Measurements from ENCODE around the gene HOXA3. TPM values are rescaled to one million over a fixed set of nuclear protein-coding genes. Genes with fewer than 3 reads are reported as not detected.

HOXA3 gene
- total RNA-seq, 3 donors from 2014 or later = 4.5 to 6.4 (median 4.6) TPM

GRCh38 chr7:27064159-27064558, 88.2 kb downstream of the HOXA3 start:
- Histone ChIP-seq H3K27me3 (no peaks in the 10 kb centered on the region), H3K4me3 (no peak overlapping the region), H3K36me3 (no peaks in the 10 kb centered on the region), H3K27ac (no peak overlapping the region), H3K4me1 (no peaks in the 10 kb centered on the region), H3K9me3 (no peaks in the 10 kb centered on the region)
- intact Hi-C loops (cut with DNase I; ENCODE audit: low total_unique reads) = no loop called here
- TF ChIP-seq POLR2AphosphoS5 (IDR thresholded peaks at IDR 0.05) = no peak
- TF ChIP-seq, protein P1, sequence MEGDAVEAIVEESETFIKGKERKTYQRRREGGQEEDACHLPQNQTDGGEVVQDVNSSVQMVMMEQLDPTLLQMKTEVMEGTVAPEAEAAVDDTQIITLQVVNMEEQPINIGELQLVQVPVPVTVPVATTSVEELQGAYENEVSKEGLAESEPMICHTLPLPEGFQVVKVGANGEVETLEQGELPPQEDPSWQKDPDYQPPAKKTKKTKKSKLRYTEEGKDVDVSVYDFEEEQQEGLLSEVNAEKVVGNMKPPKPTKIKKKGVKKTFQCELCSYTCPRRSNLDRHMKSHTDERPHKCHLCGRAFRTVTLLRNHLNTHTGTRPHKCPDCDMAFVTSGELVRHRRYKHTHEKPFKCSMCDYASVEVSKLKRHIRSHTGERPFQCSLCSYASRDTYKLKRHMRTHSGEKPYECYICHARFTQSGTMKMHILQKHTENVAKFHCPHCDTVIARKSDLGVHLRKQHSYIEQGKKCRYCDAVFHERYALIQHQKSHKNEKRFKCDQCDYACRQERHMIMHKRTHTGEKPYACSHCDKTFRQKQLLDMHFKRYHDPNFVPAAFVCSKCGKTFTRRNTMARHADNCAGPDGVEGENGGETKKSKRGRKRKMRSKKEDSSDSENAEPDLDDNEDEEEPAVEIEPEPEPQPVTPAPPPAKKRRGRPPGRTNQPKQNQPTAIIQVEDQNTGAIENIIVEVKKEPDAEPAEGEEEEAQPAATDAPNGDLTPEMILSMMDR (IDR thresholded peaks at IDR 0.05) = no peak
- TF ChIP-seq POLR2A (IDR thresholded peaks at IDR 0.05) = no peak
- DNase-seq (ENCODE audit: low spot score in 2 of 2) = no peak

DNA sequence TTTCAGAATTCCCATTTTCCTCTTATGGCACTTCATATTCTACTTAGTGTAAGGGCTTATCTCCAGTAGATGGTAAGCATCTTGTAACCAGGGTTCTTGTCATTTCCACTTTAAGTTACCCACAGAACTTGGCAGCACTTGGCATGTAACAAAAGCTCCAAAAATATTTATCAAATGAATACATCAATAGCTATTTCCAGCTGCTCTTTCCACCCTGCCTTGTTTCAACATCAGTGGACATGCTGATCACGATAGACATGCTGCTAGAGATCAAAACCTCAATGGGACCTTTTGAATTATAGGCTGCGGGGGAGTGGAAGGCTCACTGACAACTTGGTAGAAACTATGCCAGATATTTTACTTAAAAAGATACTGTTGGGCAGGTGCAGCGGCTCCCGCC, 89.4 kb downstream of the HOXA3 start:
- TF ChIP-seq POLR2A (IDR thresholded peaks at IDR 0.05) (no peak), POLR2AphosphoS5 (IDR thresholded peaks at IDR 0.05) (no peak)
- TF ChIP-seq, protein P1 (IDR thresholded peaks at IDR 0.05) = no peak
- Histone ChIP-seq H3K36me3 (no peaks in the 10 kb centered on the region), H3K9me3 (no peaks in the 10 kb centered on the region), H3K27me3 (no peaks in the 10 kb centered on the region), H3K4me1 (no peaks in the 10 kb centered on the region), H3K27ac (no peak overlapping the region), H3K4me3 (no peak overlapping the region)
- intact Hi-C loops (cut with DNase I; ENCODE audit: low total_unique reads) = no loop called here
- no peak for DNase-seq (ENCODE audit: low spot score in 2 of 2)

Other genes starting within 250 kb of the HOXA3 start
- under 1 TPM; 0.33 to 0.80 (median 0.44) TPM for gene HOXA1, start 56.6 kb downstream of the HOXA3 start, total RNA-seq
- 1 to 10 TPM in 2 of 3 donors, under 1 TPM in 1; 0.80 to 5.4 (median 1.3) TPM for gene HOXA2, start 49.9 kb downstream of the HOXA3 start, total RNA-seq
- gene HOXA4, start 21.8 kb downstream of the HOXA3 start, total RNA-seq = 1 to 10 TPM in 2 of 3 donors, under 1 TPM in 1; 0.80 to 2.8 (median 2.0) TPM
- 10 to 100 TPM; 11.5 to 48.7 (median 22.6) TPM for gene HOXA5, start 8.9 kb downstream of the HOXA3 start, total RNA-seq
- 10 to 100 TPM in 1 of 3 donors, 1 to 10 TPM in 2; 7.9 to 16.0 (median 9.0) TPM for gene HOXA6, start 4.8 kb downstream of the HOXA3 start, total RNA-seq
- 1 to 10 TPM; 4.6 to 8.8 (median 6.2) TPM for gene HOXA7, start 4.1 kb upstream of the HOXA3 start, total RNA-seq
- 10 to 100 TPM in 1 of 3 donors, 1 to 10 TPM in 2; 7.5 to 18.4 (median 9.0) TPM for gene HOXA9, start 13.0 kb upstream of the HOXA3 start, total RNA-seq
- gene HOXA10, start 21.7 kb upstream of the HOXA3 start, total RNA-seq = 10 to 100 TPM in 1 of 3 donors, 1 to 10 TPM in 2; 2.3 to 21.1 (median 5.2) TPM
- 1 to 10 TPM in 1 of 3 donors, not detected in 2; 1.9 TPM for gene HOXA11, start 32.6 kb upstream of the HOXA3 start, total RNA-seq
- gene HOXA13, start 47.5 kb upstream of the HOXA3 start, total RNA-seq = under 1 TPM in 2 of 3 donors, not detected in 1; 0.16 to 0.33 TPM
- gene EVX1, start 90.2 kb upstream of the HOXA3 start, total RNA-seq = not detected

All from breast epithelium (tissue), 4 donors.